CD4-positive, alpha-beta memory T cell (primary cell): ENCODE data around the gene MARCHF2. TPM values are rescaled to one million over a fixed set of nuclear protein-coding genes. Genes with fewer than 3 reads are reported as not detected.
A peak's percentile ranks its signal among the peaks of the same experiment; 100 is the strongest.

ENCODE experiments used
- CTCF ChIA-PET: fragments of 350-600 bp; sonication (Branson Sonifier 250); formaldehyde crosslinking; loops from one replicate; lab custom pipeline; 2021; ENCODE audit warnings: inconsistent platforms; ENCODE audit not compliant: partially characterized antibody; lab: Charles Lee
- POLR2A ChIA-PET: fragments of 350-600 bp; sonication (Branson Sonifier 250); formaldehyde crosslinking; loops from one replicate; lab custom pipeline; 2021; ENCODE audit not compliant: partially characterized antibody; lab: Charles Lee
- DNase-seq, 5 donors: peaks; one replicate each; pipeline versions ENCODE4 v3.0.0 to v3.0.0-alpha.2; 2020 to 2022; ENCODE audit warnings: mixed read lengths in 1 of 5
- H3K27ac ChIP-seq: one replicate; pipeline ENCODE4 v1.7.0; 2013; ENCODE audit warnings: low read depth, low read length
- H3K27me3 ChIP-seq: 2 replicates; pipeline ENCODE4 v1.7.0; 2013; ENCODE audit warnings: mild to moderate bottlenecking, low read length, moderate library complexity; ENCODE audit not compliant: insufficient read depth
- H3K36me3 ChIP-seq: 2 replicates; pipeline ENCODE4 v1.7.0; 2013; ENCODE audit warnings: mild to moderate bottlenecking, low read length, moderate library complexity; ENCODE audit not compliant: insufficient read depth
- H3K4me1 ChIP-seq: 2 replicates; pipeline ENCODE4 v1.7.0; 2013; ENCODE audit warnings: mild to moderate bottlenecking, low read length, moderate library complexity; ENCODE audit not compliant: insufficient read depth
- H3K4me3 ChIP-seq, 2 donors: one replicate each; pipeline ENCODE4 v1.7.0; 2013; ENCODE audit warnings: low read length in 2 of 2, mild to moderate bottlenecking in 1 of 2
- H3K9me3 ChIP-seq, 2 donors: one replicate each; pipeline ENCODE4 v1.7.0; 2013; ENCODE audit warnings: low read length in 2 of 2, control low read depth in 1 of 2; ENCODE audit not compliant: control insufficient read depth in 1 of 2
- H3K27ac Mint-ChIP-seq, 7 donors: one replicate each; pipeline ENCODE4 v1.8.0; 2020 to 2021; ENCODE audit warnings: mixed read lengths in 7 of 7, mild to moderate bottlenecking in 6 of 7, inconsistent platforms in 3 of 7, moderate library complexity in 3 of 7
- H3K27me3 Mint-ChIP-seq, 2 donors: one replicate each; pipeline ENCODE4 v1.8.0; 2020 to 2021; ENCODE audit warnings: mixed read lengths in 2 of 2
- H3K36me3 Mint-ChIP-seq, 2 donors: one replicate each; pipeline ENCODE4 v1.8.0; 2020 to 2021; ENCODE audit warnings: mixed read lengths in 2 of 2, inconsistent platforms in 1 of 2, mild to moderate bottlenecking in 1 of 2
- H3K4me1 Mint-ChIP-seq, 4 donors: one replicate each; pipeline ENCODE4 v1.8.0; 2020 to 2021; ENCODE audit warnings: mixed read lengths in 4 of 4, mild to moderate bottlenecking in 1 of 4
- H3K4me3 Mint-ChIP-seq, 8 donors: one replicate each; pipeline ENCODE4 v1.8.0; 2020 to 2021; ENCODE audit warnings: mixed read lengths in 8 of 8, mild to moderate bottlenecking in 7 of 8, moderate library complexity in 6 of 8, inconsistent platforms in 3 of 8
- H3K9me3 Mint-ChIP-seq, 8 donors: one replicate each; pipeline ENCODE4 v1.8.0; 2020 to 2021; ENCODE audit warnings: mixed read lengths in 8 of 8, mild to moderate bottlenecking in 5 of 8, inconsistent platforms in 3 of 8, moderate library complexity in 1 of 8
- intact Hi-C: fragments of 100-400 bp; cut with micrococcal nuclease; formaldehyde crosslinking; loops from one replicate; pipeline ENCODE4 v1.15.1; 2023
- polyA plus RNA-seq, 2 donors: library from polyadenylated mRNA; unstranded; fragments of 300-500 nt; fragmentation: Illumina TruSeq; gene quantifications; one replicate each; pipeline ENCODE4 v1.2.3, GENCODE V29; 2021
- total RNA-seq, 2 experiments: library from RNA; stranded (reverse); gene quantifications; one replicate each; pipeline ENCODE4 v1.2.3, GENCODE V29; 2021

Gene MARCHF2
- total and polyA plus RNA-seq, 4 experiments from 2014 or later: 25.5 to 60.9 (median 38.2) TPM

- Mint-ChIP-seq H3K9me3 (peaks cover 0 to 2% (median 0%) of the 10 kb centered on the region in 8 donors), H3K4me1 (peaks cover 24 to 64% (median 40%) of the 10 kb centered on the region in 4 donors), H3K27me3 (no peaks in the 10 kb centered on the region), H3K36me3 (peaks cover 34 to 77% of the 10 kb centered on the region in 2 donors), H3K4me3 (peak overlapping the region in 3 of 8 donors; percentile 6 to 18 (median 15)), H3K27ac (peak overlapping the region; percentile 31 to 89 (median 61))
- Histone ChIP-seq H3K4me3 (no peak overlapping the region), H3K4me1 (peaks cover 36% of the 10 kb centered on the region), H3K9me3 (no peaks in the 10 kb centered on the region), H3K36me3 (peaks cover 76% of the 10 kb centered on the region), H3K27me3 (no peaks in the 10 kb centered on the region), H3K27ac (no peak overlapping the region)
- ChIA-PET CTCF (interaction anchor here (0.7 to 1.8 kb wide), 3 partner anchors 25 to 128 kb away, joined by 3 to 5 read pairs (median 3); no protein-coding TSS in a partner anchor), POLR2A (interaction anchor here (0.6 kb wide), 2 partner anchors 20 to 33 kb away, joined by 3 read pairs; no protein-coding TSS in a partner anchor)
- DNase-seq: no peak
- intact Hi-C loops: no loop called here
These were observed 68.1 kb downstream of the MARCHF2 start for GRCh38 chr19:8481201-8481600.

GRCh38 chr19:8481616-8482015 is 68.5 kb downstream of the MARCHF2 start:
- H3K27ac ChIP-seq: no peak overlapping the region
- peak overlapping the region in 6 of 7 donors; percentile 31 to 89 (median 64) for H3K27ac Mint-ChIP-seq
- peaks cover 25 to 65% (median 42%) of the 10 kb centered on the region in 4 donors for H3K4me1 Mint-ChIP-seq
- no peaks in the 10 kb centered on the region for H3K27me3 Mint-ChIP-seq
- peaks cover 0 to 2% (median 0%) of the 10 kb centered on the region in 8 donors for H3K9me3 Mint-ChIP-seq
- peaks cover 40% of the 10 kb centered on the region for H3K4me1 ChIP-seq
- ChIA-PET CTCF (interaction anchor here (0.7 to 1.8 kb wide), 4 partner anchors 19 to 127 kb away, joined by 3 to 5 read pairs (median 3); no protein-coding TSS in a partner anchor), POLR2A (interaction anchor here (0.6 kb wide), 1 partner anchor 33 kb away, joined by 3 read pairs; no protein-coding TSS in a partner anchor)
- DNase-seq: no peak
- peak overlapping the region in 1 of 8 donors; percentile 18 for H3K4me3 Mint-ChIP-seq
- no peak overlapping the region for H3K4me3 ChIP-seq
- intact Hi-C loops: no loop called here
- H3K36me3 ChIP-seq: peaks cover 80% of the 10 kb centered on the region
- H3K36me3 Mint-ChIP-seq: peaks cover 35 to 78% of the 10 kb centered on the region in 2 donors
- no peaks in the 10 kb centered on the region for H3K27me3 ChIP-seq
- no peaks in the 10 kb centered on the region for H3K9me3 ChIP-seq

- H3K4me1 Mint-ChIP-seq: peaks cover 33 to 68% (median 45%) of the 10 kb centered on the region in 4 donors
- ChIA-PET POLR2A (no interaction called here), CTCF (interaction anchor here (0.7 to 1.8 kb wide), 7 partner anchors 9 to 97 kb away, joined by 3 to 5 read pairs (median 3); no protein-coding TSS in a partner anchor)
- no peak overlapping the region for H3K27ac ChIP-seq
- H3K9me3 ChIP-seq: no peaks in the 10 kb centered on the region
- peaks cover 45% of the 10 kb centered on the region for H3K4me1 ChIP-seq
- H3K27me3 ChIP-seq: no peaks in the 10 kb centered on the region
- H3K9me3 Mint-ChIP-seq: peaks cover 0 to 2% (median 0%) of the 10 kb centered on the region in 8 donors
- H3K27me3 Mint-ChIP-seq: no peaks in the 10 kb centered on the region
- H3K27ac Mint-ChIP-seq: peak overlapping the region in 6 of 7 donors; percentile 6 to 68 (median 36)
- peaks cover 42 to 80% of the 10 kb centered on the region in 2 donors for H3K36me3 Mint-ChIP-seq
- no peak overlapping the region for H3K4me3 Mint-ChIP-seq
- H3K36me3 ChIP-seq: peaks cover 77% of the 10 kb centered on the region
- no peak overlapping the region for H3K4me3 ChIP-seq
- DNase-seq: no peak
- intact Hi-C loops: no loop called here
These were observed 69.6 kb downstream of the MARCHF2 start for GRCh38 chr19:8482696-8483095.

- no peaks in the 10 kb centered on the region for H3K9me3 ChIP-seq
- POLR2A ChIA-PET: interaction anchor here (1.2 kb wide), 1 partner anchor 15 kb away, joined by 3 read pairs; no protein-coding TSS in a partner anchor
- H3K27me3 Mint-ChIP-seq: no peaks in the 10 kb centered on the region
- no peak overlapping the region for H3K27ac ChIP-seq
- no peak overlapping the region for H3K4me3 ChIP-seq
- peaks cover 45% of the 10 kb centered on the region for H3K4me1 ChIP-seq
- CTCF ChIA-PET: interaction anchor here (0.9 to 1.1 kb wide), 3 partner anchors 9 to 96 kb away, joined by 3 read pairs; no protein-coding TSS in a partner anchor
- peaks cover 78% of the 10 kb centered on the region for H3K36me3 ChIP-seq
- peaks cover 47 to 80% of the 10 kb centered on the region in 2 donors for H3K36me3 Mint-ChIP-seq
- no peaks in the 10 kb centered on the region for H3K27me3 ChIP-seq
- no peak overlapping the region for H3K4me3 Mint-ChIP-seq
- peaks cover 0 to 2% (median 0%) of the 10 kb centered on the region in 8 donors for H3K9me3 Mint-ChIP-seq
- peaks cover 33 to 68% (median 45%) of the 10 kb centered on the region in 4 donors for H3K4me1 Mint-ChIP-seq
- intact Hi-C loops: no loop called here
- no peak for DNase-seq
- peak overlapping the region in 4 of 7 donors; percentile 6 to 74 (median 18) for H3K27ac Mint-ChIP-seq
These were observed 70.1 kb downstream of the MARCHF2 start for GRCh38 chr19:8483165-8483564.

GRCh38 chr19:8484331-8484894 is 71.3 kb downstream of the MARCHF2 start:
- no peak overlapping the region for H3K27ac ChIP-seq

GRCh38 chr19:8485561-8486371 is 72.7 kb downstream of the MARCHF2 start:
- ChIA-PET CTCF (interaction anchor here (0.9 to 4.6 kb wide), 7 partner anchors 20 to 131 kb away, joined by 3 to 60 read pairs (median 8); partner anchors contain the start of genes MARCHF2 and MYO1F), POLR2A (interaction anchor here (1.2 to 4.1 kb wide), 3 partner anchors 30 to 73 kb away, joined by 3 to 55 read pairs (median 9); partner anchors contain the start of genes MARCHF2 and ZNF414)

More at GRCh38 chr19:8484331-8484894, 71.3 kb downstream of the MARCHF2 start:
- H3K4me1 ChIP-seq: peaks cover 42% of the 10 kb centered on the region
- H3K9me3 ChIP-seq: no peaks in the 10 kb centered on the region
- no peak for DNase-seq
- POLR2A ChIA-PET: interaction anchor here (1.1 to 1.2 kb wide), 2 partner anchors 16 to 32 kb away, joined by 3 to 5 read pairs; no protein-coding TSS in a partner anchor
- intact Hi-C loops: no loop called here
- H3K27me3 ChIP-seq: no peaks in the 10 kb centered on the region
- H3K4me3 Mint-ChIP-seq: no peak overlapping the region
- no peak overlapping the region for H3K27ac Mint-ChIP-seq
- H3K4me1 Mint-ChIP-seq: peaks cover 30 to 65% (median 42%) of the 10 kb centered on the region in 4 donors
- no peak overlapping the region for H3K4me3 ChIP-seq
- H3K9me3 Mint-ChIP-seq: peaks cover 0 to 2% (median 0%) of the 10 kb centered on the region in 8 donors
- H3K27me3 Mint-ChIP-seq: no peaks in the 10 kb centered on the region
- H3K36me3 Mint-ChIP-seq: peaks cover 52 to 80% of the 10 kb centered on the region in 2 donors
- peaks cover 79% of the 10 kb centered on the region for H3K36me3 ChIP-seq
- CTCF ChIA-PET: interaction anchor here (4.6 kb wide), 1 partner anchor 95 kb away, joined by 60 read pairs; the partner anchor contains the start of gene MYO1F

More at GRCh38 chr19:8485561-8486371, 72.7 kb downstream of the MARCHF2 start:
- H3K4me1 Mint-ChIP-seq: peaks cover 30 to 63% (median 39%) of the 10 kb centered on the region in 4 donors
- peak overlapping the region in 6 of 7 donors; percentile 23 to 85 (median 74) for H3K27ac Mint-ChIP-seq
- Histone ChIP-seq H3K27ac (no peak overlapping the region), H3K9me3 (no peaks in the 10 kb centered on the region), H3K36me3 (peaks cover 72% of the 10 kb centered on the region), H3K4me3 (no peak overlapping the region), H3K4me1 (peaks cover 36% of the 10 kb centered on the region), H3K27me3 (no peaks in the 10 kb centered on the region)
- intact Hi-C loops: no loop called here
- H3K9me3 Mint-ChIP-seq: peaks cover 0 to 2% (median 0%) of the 10 kb centered on the region in 8 donors
- H3K27me3 Mint-ChIP-seq: no peaks in the 10 kb centered on the region
- DNase-seq: no peak
- peak overlapping the region in 1 of 8 donors; percentile 5 for H3K4me3 Mint-ChIP-seq
- H3K36me3 Mint-ChIP-seq: peaks cover 54 to 80% of the 10 kb centered on the region in 2 donors
